Head of caudate nucleus (tissue), 42 donors: ENCODE results near the gene TIMM22.
"Not testable (repeated sequence)": the region's sequence is repeated elsewhere in the genome, so short reads cannot be mapped to it uniquely, and the experiment has no call there.

Experiments
- DNase-seq, 42 donors: peaks; one replicate each; pipeline versions ENCODE4 v3.0.0 to v3.0.0-alpha.2; 2020 to 2021; ENCODE audit warnings: mixed read lengths in 7 of 42
- intact Hi-C: fragments of 100-400 bp; cut with DNase I; formaldehyde crosslinking; loops from one replicate; pipeline ENCODE4 v1.15.0; 2022

TIMM22 gene

GRCh38 chr17:1031711-1032110, 34.8 kb downstream of the TIMM22 start:
- intact Hi-C loops = no loop called here
- peak in 38 of 42 donors; percentile 31 to 88 (median 65) for DNase-seq

DNA sequence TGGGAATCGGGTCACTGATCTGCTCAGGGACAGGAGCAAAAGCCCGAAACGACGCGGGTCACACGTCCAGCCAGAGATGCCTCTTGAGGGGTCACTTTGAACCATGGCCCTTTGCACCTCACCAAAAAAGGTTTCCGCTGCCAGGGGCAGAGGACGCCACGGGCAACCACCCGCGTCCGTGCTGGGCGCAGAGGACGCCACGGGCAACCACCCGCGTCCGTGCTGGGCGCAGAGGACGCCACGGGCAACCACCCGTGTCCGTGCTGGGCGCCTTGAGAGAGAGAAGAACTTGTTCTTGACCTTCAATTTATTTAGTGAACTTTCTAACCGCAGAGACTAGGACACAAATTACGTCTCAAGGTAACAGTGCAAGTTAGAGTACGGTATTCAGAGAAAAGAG, 35.5 kb downstream of the TIMM22 start:
- intact Hi-C loops = no loop called here
- DNase-seq = no peak

DNA sequence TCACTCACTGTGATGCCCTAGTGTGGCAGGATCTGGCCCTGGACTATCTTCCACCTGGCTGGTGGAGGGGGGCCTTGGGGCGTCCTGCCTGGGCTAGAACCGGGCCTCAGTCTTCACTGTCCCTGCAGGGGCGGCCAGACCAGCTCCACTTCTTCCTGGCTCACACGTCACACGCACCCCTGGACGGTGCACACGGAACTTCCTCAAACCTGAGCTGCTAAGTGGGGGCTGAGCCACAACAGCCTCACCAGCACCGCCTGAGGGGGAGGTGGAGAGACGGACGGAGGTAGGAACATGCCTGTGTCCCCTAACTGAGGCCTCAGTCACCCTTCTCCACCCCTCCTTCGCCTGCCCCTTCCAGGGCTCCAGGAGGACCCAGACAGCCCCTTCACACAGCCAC, 36.6 kb downstream of the TIMM22 start:
- intact Hi-C loops = no loop called here
- DNase-seq = no peak

GRCh38 chr17:1034652-1035210, 37.8 kb downstream of the TIMM22 start:
- intact Hi-C loops = no loop called here
- no peak for DNase-seq

DNA sequence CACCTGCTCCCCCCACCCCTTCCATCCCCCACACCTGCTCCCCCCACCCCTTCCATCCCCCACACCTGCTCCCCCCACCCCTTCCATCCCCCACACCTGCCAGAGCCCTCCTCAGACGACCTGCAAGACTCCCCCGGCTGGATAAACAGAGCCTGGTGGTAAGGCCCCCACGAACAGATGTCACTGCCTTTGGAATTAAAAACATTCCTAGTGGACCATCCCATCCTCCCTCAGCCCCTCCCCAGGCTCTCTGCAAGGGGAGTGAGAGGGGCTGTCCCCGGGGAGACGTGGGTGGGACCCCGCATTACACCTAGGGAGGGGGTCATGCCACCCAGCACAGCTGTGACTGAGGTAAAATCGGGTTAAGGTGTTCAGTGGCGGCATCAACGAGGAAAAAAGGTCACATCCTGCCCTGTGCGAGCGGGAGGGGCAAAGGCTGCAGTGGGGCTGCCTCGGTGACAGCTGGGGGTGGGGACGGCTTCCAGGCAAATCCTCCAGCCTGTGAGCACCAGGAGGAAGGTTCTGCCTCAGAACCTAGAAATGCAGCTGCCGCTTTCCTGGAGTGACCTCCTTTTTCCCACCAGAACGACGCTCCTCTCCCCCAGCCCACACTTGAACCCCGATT, 38.7 kb downstream of the TIMM22 start:
- intact Hi-C loops = no loop called here
- no peak for DNase-seq

- DNase-seq = no peak
- intact Hi-C loops = no loop called here
Observed at GRCh38 chr17:1036171-1036844, 39.4 kb downstream of the TIMM22 start.

GRCh38 chr17:1036845-1037237, 39.9 kb downstream of the TIMM22 start:
- intact Hi-C loops = no loop called here
- no peak for DNase-seq

GRCh38 chr17:1037238-1037879, 40.4 kb downstream of the TIMM22 start:
- intact Hi-C loops = no loop called here

DNA sequence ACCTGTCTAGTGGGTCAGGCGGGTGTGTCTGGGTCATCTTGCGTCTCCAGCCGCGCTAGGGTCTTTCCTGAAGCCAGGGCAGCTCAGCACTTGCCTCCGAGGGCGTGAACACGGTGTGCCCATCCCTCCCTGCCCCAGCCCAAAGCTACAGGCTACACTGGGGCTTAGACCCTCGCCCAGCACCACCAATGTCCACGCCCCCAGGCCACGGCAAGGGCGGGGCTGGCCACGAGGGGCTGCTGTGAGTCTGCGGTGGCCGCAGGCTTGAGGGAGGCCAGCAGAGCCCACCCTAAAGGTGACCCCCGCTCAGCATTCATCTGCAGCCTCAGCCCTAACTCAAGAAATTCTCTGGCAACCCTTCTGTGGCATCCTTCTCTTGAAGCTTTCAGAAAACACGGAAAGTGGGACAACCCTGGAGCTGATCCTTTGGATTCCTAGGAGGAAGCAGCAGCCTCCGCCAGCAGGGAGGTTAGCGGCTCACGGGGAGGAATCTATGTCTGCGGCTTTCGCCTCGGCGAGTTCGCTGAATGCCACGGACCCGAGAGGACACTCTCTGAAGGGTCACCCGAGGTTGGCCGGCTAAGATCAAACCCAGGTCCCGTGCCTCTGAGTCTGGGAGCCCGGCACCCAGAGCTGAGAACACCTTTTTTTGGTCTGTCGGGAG, 41.7 kb downstream of the TIMM22 start:
- DNase-seq = peak in 14 of 42 donors; percentile 19 to 81 (median 61)
- intact Hi-C loops = no loop called here

More at GRCh38 chr17:1037238-1037879, 40.4 kb downstream of the TIMM22 start:
- DNase-seq = no peak

DNA sequence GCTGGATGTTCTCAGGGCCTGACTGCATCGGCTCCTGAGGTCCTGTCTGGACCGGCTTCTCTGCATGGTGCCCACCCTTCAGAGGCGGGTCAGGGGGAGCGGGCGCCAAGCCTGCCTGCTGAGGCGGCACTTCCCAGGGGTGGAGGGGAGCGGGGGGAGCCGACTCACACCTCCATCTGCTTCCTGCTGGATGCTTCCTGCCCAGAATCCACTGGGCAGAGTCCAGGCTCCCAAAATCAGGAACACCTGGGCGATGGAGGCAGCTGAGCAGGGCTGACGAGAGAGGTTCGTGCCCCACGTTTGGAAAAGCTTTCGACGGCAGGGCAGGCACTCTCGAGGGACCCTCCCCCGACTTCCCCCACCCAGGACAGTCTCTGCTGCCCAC, 42.2 kb downstream of the TIMM22 start:
- intact Hi-C loops = no loop called here
- DNase-seq = no peak

DNA sequence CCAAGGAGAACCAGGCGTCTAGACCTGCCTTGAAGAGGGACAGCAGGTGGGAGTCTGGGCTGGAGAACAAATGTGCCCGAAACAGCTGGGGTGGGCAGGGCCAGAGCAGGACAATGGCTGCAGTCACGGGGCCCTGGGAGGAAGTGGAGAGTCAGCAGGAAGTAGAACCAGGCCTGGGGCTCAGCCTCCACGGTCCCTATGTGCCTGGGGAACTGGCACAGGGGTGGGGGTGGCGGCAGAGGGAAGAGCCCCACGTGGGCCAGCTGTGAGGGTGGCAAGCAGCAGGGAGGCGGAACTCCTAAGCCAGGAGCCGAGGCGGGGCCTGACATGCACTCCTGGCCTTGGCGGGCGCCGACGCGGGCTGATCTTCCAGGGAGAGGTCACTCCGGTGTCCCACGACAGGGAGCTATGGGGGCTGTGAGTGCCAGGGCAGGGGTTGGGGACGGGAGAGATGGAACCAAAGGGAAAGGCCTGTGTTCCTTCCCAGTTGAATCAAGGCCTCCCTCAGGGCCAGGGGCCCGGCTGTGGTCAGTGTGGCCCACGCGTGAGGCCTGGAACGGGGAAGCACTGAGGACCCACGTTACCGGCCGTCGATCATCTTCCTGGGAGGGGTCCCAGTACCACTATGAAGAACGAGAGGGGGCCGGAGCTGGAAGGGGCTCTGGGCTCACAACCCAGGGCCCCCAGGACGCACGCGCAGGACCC, 42.7 kb downstream of the TIMM22 start:
- peak; percentile 54 to 90 (median 78) for DNase-seq
- intact Hi-C loops = loop anchor here (5.0 kb wide), 1 partner anchor 37 kb away; no protein-coding TSS in a partner anchor

- peak in 25 of 42 donors; percentile 36 to 80 (median 54) for DNase-seq
- intact Hi-C loops = loop anchor here (5.0 kb wide), 1 partner anchor 38 kb away; no protein-coding TSS in a partner anchor
Observed at GRCh38 chr17:1040216-1040600, 43.3 kb downstream of the TIMM22 start.

DNA sequence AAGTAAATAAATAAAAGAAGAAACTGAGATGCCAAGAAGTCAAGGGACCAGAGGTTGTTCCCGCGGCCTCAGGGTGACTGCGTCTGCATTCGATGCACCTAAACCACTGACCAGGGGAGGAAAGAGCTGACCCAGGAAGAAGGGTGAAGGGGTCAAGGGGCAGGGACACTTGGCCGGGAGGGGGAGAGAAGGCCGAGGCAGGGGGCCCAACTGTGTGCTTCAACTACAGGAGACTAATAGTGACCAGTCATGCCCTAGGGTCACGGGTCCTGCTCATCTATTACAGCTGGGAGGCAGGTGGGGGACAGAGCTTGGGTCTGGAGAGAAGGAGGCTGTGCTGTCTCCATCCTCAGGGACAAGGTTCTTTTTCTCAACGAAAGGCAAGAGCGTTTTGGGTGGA, 44.8 kb downstream of the TIMM22 start:
- intact Hi-C loops = loop anchor here (5.0 kb wide), 1 partner anchor 39 kb away; no protein-coding TSS in a partner anchor
- no peak for DNase-seq

- DNase-seq = no peak
- intact Hi-C loops = loop anchor here (5.0 kb wide), 1 partner anchor 40 kb away; no protein-coding TSS in a partner anchor
Observed at GRCh38 chr17:1042486-1042885, 45.6 kb downstream of the TIMM22 start.

DNA sequence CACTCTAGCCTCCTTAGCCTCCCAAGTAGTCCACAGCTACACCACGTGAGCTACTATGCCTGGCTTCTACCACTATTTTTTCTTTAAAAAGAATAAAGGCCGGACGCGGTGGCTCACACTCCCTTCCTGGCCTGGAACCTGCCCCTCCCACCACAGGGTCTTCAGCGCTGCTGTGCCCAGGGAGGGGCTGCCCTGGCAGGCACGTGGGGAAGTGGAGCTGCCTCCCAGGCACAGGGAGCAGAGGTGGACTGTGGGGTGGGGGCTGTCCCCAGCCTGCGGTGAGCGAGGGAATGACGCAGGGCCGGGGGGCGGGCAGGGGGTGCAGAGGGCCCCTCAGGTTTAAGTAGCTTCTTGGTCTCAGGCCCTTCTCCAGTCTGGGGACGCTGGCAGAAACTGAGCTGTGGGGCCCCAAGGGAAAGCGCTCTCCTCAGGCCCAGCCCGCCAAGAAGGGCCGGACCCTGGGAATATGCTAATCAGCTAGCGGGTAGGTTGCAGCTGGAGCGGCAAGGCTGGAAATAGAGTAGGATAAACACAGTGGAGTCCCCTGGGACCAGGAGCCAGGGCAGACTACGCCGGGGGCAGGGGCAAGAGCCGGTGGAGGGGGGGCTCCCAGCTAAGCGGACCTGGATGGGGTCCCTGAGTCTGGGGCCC, 46.8 kb downstream of the TIMM22 start:
- intact Hi-C loops = loop anchor here (5.0 kb wide), 1 partner anchor 41 kb away; no protein-coding TSS in a partner anchor
- no peak for DNase-seq

DNA sequence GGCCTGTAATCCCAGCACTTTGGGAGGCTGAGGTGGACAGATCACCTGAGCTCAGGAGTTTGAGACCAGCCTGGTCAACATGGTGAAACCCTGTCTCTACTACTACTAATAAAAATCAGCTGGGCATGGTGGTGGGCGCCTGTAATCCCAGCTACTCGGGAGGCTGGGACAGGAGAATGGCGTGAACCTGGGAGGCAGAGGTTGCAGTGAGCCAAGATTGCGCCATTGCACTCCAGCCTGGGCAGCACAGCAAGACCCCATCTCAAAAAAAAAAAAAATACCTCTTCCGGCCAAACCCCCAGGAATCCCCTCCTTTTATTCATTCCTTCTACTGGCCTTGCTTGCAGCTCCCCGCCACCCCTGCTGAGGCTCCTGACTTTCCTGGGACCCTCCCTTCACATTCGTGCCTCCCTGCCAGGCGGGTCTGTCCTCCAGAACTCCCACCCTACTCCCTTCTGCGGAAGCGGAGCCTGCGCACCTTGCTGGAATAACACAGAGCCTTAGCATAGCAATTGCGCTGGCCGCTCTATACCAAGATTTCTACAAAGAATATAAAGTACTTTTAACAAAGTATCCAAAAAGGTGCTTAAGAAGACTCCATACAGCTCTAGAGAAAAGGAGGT, 47.6 kb downstream of the TIMM22 start:
- DNase-seq = not testable (repeated sequence)
- intact Hi-C loops = loop anchor here (5.0 kb wide), 1 partner anchor 42 kb away; no protein-coding TSS in a partner anchor

GRCh38 chr17:1045456-1045855, 48.5 kb downstream of the TIMM22 start:
- intact Hi-C loops = no loop called here
- DNase-seq = no peak
